PC-9 (cell line): Measurements from ENCODE around the gene PLD5. TPM values are rescaled to one million over a fixed set of nuclear protein-coding genes. Genes with fewer than 3 reads are reported as not detected.
"Not testable (repeated sequence)": the region's sequence is repeated elsewhere in the genome, so short reads cannot be mapped to it uniquely, and the experiment has no call there.

Experiments used
- BruUV-seq: library from RNA; stranded (reverse); fragments of 400-500 nt; replicated peaks from 2 replicates; lab custom pipeline; 2021; lab: Mats Ljungman, UMichigan
- CTCF ChIA-PET: fragments of 300-600 bp; sonication (Branson Sonifier 250); formaldehyde crosslinking; loops from one replicate; lab custom pipeline; 2022; ENCODE audit warnings: antibody characterized with exemption; lab: Charles Lee
- POLR2A ChIA-PET: fragments of 300-600 bp; sonication (Branson Sonifier 250); formaldehyde crosslinking; loops from one replicate; lab custom pipeline; 2022; ENCODE audit warnings: antibody characterized with exemption; ENCODE audit not compliant: unreplicated experiment; lab: Charles Lee
- DNase-seq, 2 experiments: peaks; one replicate each; pipeline versions ENCODE4 v3.0.0 to v3.0.0-alpha.2; 2015 to 2022; ENCODE audit warnings: mixed read lengths in 1 of 2
- H2AFZ ChIP-seq: fragments of 200-600 bp; sonication (generic); 2 replicates; pipeline ENCODE4 v1.8.1; 2017; ENCODE audit warnings: antibody characterized with exemption
- H3F3A ChIP-seq: fragments of 200-600 bp; sonication (generic); 2 replicates; pipeline ENCODE4 v1.8.1; 2017; ENCODE audit warnings: antibody characterized with exemption, mild to moderate bottlenecking, low read depth; ENCODE audit not compliant: insufficient read depth
- H3K27ac ChIP-seq: fragments of 200-600 bp; sonication (generic); 2 replicates; pipeline ENCODE4 v1.6.1; 2016; ENCODE audit warnings: mixed run types
- H3K27me3 ChIP-seq: fragments of 200-600 bp; sonication (generic); 2 replicates; pipeline ENCODE4 v1.6.1; 2016; ENCODE audit warnings: low read depth, mixed run types; ENCODE audit not compliant: insufficient read depth
- H3K36me3 ChIP-seq: fragments of 200-600 bp; sonication (generic); 2 replicates; pipeline ENCODE4 v1.6.1; 2016; ENCODE audit warnings: low read depth, mixed run types
- H3K4me1 ChIP-seq: fragments of 200-600 bp; sonication (generic); replicated peaks from 2 replicates; pipeline ENCODE4 v1.6.1; 2016; ENCODE audit warnings: mixed run types; ENCODE audit not compliant: insufficient read depth
- H3K4me2 ChIP-seq: fragments of 200-600 bp; sonication (generic); 2 replicates; pipeline ENCODE4 v1.6.1; 2017; ENCODE audit warnings: mixed run types
- H3K4me3 ChIP-seq: fragments of 200-600 bp; sonication (generic); 2 replicates; pipeline ENCODE4 v1.6.1; 2016; ENCODE audit warnings: mixed run types
- H3K79me2 ChIP-seq: fragments of 200-600 bp; sonication (generic); 2 replicates; pipeline ENCODE4 v1.6.1; 2017; ENCODE audit warnings: low read depth, mixed run types
- H3K9me2 ChIP-seq: fragments of 200-600 bp; sonication (generic); 2 replicates; pipeline ENCODE4 v1.8.1; 2017; ENCODE audit warnings: mild to moderate bottlenecking; ENCODE audit not compliant: insufficient read depth
- H3K9me3 ChIP-seq: fragments of 200-600 bp; sonication (generic); 2 replicates; pipeline ENCODE4 v1.8.1; 2016; ENCODE audit warnings: low read depth; ENCODE audit not compliant: insufficient read depth
- H4K20me1 ChIP-seq: fragments of 200-600 bp; sonication (generic); 2 replicates; pipeline ENCODE4 v1.8.1; 2017; ENCODE audit not compliant: insufficient read depth
- CTCF ChIP-seq: fragments of 200-600 bp; sonication (generic); conservative IDR thresholded peaks from 2 replicates; pipeline ENCODE4 v1.6.1; 2017; ENCODE audit warnings: mixed run types, antibody characterized with exemption, mild to moderate bottlenecking, moderate library complexity
- EZH2 ChIP-seq: fragments of 200-600 bp; sonication (generic); IDR thresholded peaks from 2 replicates; pipeline ENCODE4 v1.8.0; 2017; ENCODE audit warnings: antibody characterized with exemption, low read depth
- intact Hi-C: fragments of 100-400 bp; cut with micrococcal nuclease; formaldehyde crosslinking; loops from one replicate; pipeline ENCODE4 v1.10.0; 2022; ENCODE audit not compliant: unreplicated experiment
- total RNA-seq: library from RNA; stranded (reverse); gene quantifications from 2 replicates; pipeline ENCODE4 v1.2.3, GENCODE V29; 2021

PLD5 gene
- total RNA-seq, 1 experiment from 2014 or later: not detected

GRCh38 chr1:242216368-242216767, 308.1 kb downstream of the PLD5 start:
- TF ChIP-seq EZH2 (no peak), CTCF (no peak)
- H3K27ac ChIP-seq: no peak overlapping the region

GRCh38 chr1:242214455-242214854, 310.0 kb downstream of the PLD5 start:
- H3K4me3 ChIP-seq, H2AFZ ChIP-seq, DNase-seq, H3K27ac ChIP-seq, H3K79me2 ChIP-seq, H3K4me2 ChIP-seq, H3K9me3 ChIP-seq, H3K36me3 ChIP-seq, BruUV-seq, CTCF ChIA-PET, POLR2A ChIA-PET, H3K9me2 ChIP-seq, H3K4me1 ChIP-seq, H4K20me1 ChIP-seq, intact Hi-C loops, H3F3A ChIP-seq: not testable (repeated sequence)
- H3K27me3 ChIP-seq: peaks cover 60% of the 10 kb centered on the region

More at GRCh38 chr1:242216368-242216767, 308.1 kb downstream of the PLD5 start:
- no peaks in the 10 kb centered on the region for H3K79me2 ChIP-seq
- intact Hi-C loops: no loop called here
- no peak overlapping the region for H3K4me3 ChIP-seq
- no peaks in the 10 kb centered on the region for H4K20me1 ChIP-seq
- no peak for DNase-seq
- H3K36me3 ChIP-seq: no peaks in the 10 kb centered on the region
- H3K4me1 ChIP-seq: no peaks in the 10 kb centered on the region
- H2AFZ ChIP-seq: no peak overlapping the region
- no peaks in the 10 kb centered on the region for H3K9me2 ChIP-seq
- no peak overlapping the region for H3K4me2 ChIP-seq
- BruUV-seq: no TSS peak
- H3K9me3 ChIP-seq: 0 out of 2 replicates have a peak, but pooled peaks cover 3% of the 10 kb centered on the region
- H3K27me3 ChIP-seq: peaks cover 57% of the 10 kb centered on the region
- no peaks in the 10 kb centered on the region for H3F3A ChIP-seq
- POLR2A ChIA-PET: no interaction called here
- CTCF ChIA-PET: no interaction called here

GRCh38 chr1:242212961-242213360, 311.5 kb downstream of the PLD5 start:
- POLR2A ChIA-PET: interaction anchor here (0.6 kb wide), 1 partner anchor 178 kb away, joined by 3 read pairs; no protein-coding TSS in a partner anchor
- CTCF ChIA-PET, DNase-seq, H3K9me3 ChIP-seq, H3K9me2 ChIP-seq, H3K4me2 ChIP-seq, H4K20me1 ChIP-seq, H3K4me1 ChIP-seq, intact Hi-C loops, H3K4me3 ChIP-seq, H3K79me2 ChIP-seq, H3K27ac ChIP-seq, H3F3A ChIP-seq, H3K36me3 ChIP-seq, H2AFZ ChIP-seq, BruUV-seq: not testable (repeated sequence)
- peaks cover 67% of the 10 kb centered on the region for H3K27me3 ChIP-seq

GRCh38 chr1:242212401-242212800, 312.1 kb downstream of the PLD5 start:
- DNase-seq: no peak
- H3K27ac ChIP-seq: no peak overlapping the region
- no peak overlapping the region for H3K4me2 ChIP-seq
- no peaks in the 10 kb centered on the region for H3K9me2 ChIP-seq
- no peaks in the 10 kb centered on the region for H4K20me1 ChIP-seq
- 0 out of 2 replicates have a peak, but pooled peaks cover 3% of the 10 kb centered on the region for H3K9me3 ChIP-seq
- peaks cover 67% of the 10 kb centered on the region for H3K27me3 ChIP-seq
- intact Hi-C loops: no loop called here
- CTCF ChIA-PET: no interaction called here
- no peaks in the 10 kb centered on the region for H3F3A ChIP-seq
- BruUV-seq: no TSS peak
- TF ChIP-seq EZH2 (no peak), CTCF (no peak)
- H3K4me1 ChIP-seq: no peaks in the 10 kb centered on the region
- no peaks in the 10 kb centered on the region for H3K36me3 ChIP-seq
- H3K4me3 ChIP-seq: no peak overlapping the region
- POLR2A ChIA-PET: no interaction called here
- no peaks in the 10 kb centered on the region for H3K79me2 ChIP-seq
- H2AFZ ChIP-seq: no peak overlapping the region
